Measurements from ENCODE around the gene CELF2. TPM values are rescaled to one million over a fixed set of nuclear protein-coding genes. Genes with fewer than 3 reads are reported as not detected.
"Not testable (repeated sequence)": the region's sequence is repeated elsewhere in the genome, so short reads cannot be mapped to it uniquely, and the experiment has no call there.

The CELF2 gene
- polyA plus RNA-seq (2013, experiment 1 of 2; ENCODE audit: insufficient read length): 7.8 TPM
- 8.4 TPM for polyA plus RNA-seq (2013, experiment 2 of 2; ENCODE audit: insufficient read length)

- DNase-seq: peak; percentile 12
Observed at GRCh38 chr10:11017570-11018431, at the start of gene CELF2. TSS of gene CELF2 (plus strand) at chr10:11017872. CDS start at chr10:11018090, 218 bp downstream.

- no peak for DNase-seq
Observed at GRCh38 chr10:10968257-10968588, 49.4 kb upstream of the CELF2 start.

DNA sequence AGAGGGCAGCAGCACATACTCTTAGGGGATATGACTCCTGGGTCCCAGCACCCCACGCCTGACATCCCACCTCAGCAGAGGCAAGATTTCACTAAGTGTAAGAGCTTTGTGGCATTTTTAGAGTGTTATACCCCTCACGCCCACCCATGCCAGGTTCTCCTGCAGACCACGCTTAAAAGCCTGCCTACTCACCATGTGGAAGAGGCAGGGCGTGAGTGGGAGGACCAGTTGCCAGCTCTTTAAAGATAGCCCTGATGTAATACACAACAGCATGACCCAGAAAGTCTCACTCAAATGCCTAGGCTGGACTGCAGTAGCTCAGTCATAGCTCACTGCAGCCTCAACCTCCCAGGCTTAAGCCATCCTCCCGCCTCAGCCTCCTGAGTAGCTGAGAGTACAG, 44.4 kb upstream of the CELF2 start:
- no peak for DNase-seq

DNA sequence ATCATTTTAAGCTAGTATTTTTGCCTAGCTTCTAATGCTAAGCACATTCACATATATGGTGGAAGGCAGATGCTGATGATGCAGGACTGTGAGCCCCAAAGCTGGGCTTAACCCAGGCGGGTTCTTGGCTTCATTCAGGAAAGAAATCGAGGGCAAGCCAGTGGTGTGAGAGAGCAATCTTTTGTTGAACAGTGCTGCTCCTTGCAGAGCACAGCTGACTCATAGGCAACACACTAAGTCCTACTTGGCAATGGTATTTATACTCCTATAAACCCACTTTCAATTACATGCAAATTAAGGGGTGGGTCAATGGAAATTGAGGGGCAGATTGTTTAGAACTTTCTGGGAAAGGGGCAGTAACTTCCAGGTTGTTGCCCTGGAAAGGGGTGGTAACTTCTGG, 42.0 kb upstream of the CELF2 start:
- no peak for DNase-seq

DNA sequence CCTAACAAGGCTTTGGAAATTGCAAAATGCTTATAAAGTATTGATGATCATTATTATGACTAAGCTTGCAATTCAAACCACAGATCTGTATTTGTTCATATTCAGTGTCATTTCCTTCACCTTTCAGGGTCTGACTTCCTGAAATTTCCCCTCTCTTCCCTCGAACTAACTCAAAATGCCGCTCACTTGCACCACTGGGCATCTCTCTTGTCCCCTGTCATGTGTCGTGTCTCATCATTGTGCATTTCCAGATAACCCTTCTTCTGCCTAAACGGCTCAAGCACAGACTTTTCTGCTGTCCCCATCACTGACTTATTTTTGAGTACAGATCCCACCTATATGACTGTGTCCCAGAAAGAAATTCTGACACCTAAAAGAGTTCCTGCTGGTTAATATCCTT, 41.0 kb upstream of the CELF2 start:
- DNase-seq: no peak

DNA sequence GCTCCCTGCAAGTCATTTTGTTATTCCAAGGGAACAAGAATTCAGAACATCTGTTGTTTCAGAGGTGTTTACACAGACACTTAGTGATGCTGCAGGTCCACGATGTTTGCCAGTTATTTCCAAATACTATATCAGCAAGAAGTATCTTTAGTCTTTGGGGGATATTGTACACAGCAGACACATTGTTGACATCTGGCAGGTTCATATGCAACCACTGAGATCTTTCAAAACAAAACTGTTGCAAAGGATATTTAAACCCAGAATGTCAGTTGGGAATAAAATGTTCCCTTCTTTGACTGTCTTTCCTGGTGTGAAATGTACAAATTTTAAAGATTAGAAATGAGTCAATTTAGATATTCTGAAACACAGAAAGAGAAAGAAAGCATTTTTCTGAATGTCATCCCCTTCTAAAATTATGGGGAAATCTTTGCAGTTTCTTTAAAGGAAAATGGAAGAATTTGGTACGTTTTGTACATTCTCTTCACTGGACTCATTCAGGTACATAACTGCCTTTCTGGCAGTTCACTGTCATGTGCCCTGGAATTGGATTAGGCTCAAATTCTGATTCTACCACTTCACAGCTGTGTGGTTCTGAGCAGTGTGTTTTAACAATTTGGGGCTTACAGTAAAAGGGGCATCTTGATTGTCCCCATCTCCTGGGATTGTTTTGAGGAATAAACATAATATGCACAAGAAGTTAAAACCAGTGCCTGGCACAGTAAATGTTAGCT, 40.3 kb upstream of the CELF2 start:
- DNase-seq: no peak

- DNase-seq: peak; percentile 72
Observed at GRCh38 chr10:10977978-10978377, 39.7 kb upstream of the CELF2 start.

DNA sequence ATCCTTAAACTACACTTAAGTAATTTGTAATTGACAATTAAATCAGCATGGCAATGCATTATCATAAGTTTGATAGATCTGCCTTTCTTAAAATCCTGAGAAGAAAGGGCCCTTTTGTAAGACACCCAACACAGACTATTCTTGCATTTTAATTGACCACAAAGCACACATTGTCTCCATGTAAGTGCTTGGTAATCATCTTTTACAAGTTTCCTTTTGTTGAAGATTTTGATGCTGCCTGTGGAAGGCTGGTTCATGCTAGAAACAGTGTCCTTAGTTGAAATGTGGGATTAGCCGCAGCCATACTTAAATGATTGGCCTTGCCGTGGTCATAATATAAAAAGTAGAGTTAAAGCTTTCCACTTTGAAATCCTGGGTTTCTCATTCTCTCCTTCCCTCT, 32.3 kb upstream of the CELF2 start:
- no peak for DNase-seq

GRCh38 chr10:10986606-10987005, 31.1 kb upstream of the CELF2 start:
- DNase-seq: no peak

DNA sequence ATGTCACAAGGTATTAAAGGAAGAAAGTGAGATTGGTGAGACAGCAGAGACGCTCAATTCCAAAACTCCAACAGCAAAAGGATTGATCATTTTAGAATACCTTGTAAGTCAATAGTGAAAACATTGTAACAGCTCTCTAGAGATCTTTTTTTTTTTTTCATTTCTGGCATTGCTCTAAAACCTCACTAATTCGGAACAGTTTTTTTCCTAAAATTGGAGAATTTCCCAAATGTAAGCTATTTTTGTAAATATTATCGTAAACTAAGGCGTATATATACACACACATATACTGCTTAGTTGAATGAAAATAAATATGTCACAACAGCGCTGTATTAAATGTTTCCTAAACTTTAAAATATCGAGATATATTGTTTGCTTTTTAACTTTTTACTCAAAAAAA, 30.6 kb upstream of the CELF2 start:
- DNase-seq: no peak

- no peak for DNase-seq
Observed at GRCh38 chr10:10989669-10990068, 28.0 kb upstream of the CELF2 start.

GRCh38 chr10:10991144-10991543, 26.5 kb upstream of the CELF2 start:
- no peak for DNase-seq

DNA sequence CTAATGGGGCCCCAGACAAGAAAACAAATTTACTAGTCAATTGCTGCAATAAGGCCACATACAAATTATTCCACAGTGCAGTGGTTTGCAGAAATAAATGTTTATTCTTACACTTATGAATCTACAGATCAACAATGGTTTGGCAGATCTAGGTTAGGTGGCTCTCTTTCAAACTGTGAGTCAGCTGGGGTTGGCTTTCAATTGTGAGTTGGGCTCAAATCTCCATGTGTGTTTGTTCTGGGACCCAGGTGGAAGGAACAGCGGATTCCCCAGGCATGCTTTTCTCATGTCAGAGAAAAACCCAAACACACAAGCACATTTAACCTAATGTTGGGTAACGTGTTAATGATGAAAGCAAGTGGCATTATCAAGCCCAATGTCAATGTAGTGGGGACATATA, 25.6 kb upstream of the CELF2 start:
- DNase-seq: no peak

DNA sequence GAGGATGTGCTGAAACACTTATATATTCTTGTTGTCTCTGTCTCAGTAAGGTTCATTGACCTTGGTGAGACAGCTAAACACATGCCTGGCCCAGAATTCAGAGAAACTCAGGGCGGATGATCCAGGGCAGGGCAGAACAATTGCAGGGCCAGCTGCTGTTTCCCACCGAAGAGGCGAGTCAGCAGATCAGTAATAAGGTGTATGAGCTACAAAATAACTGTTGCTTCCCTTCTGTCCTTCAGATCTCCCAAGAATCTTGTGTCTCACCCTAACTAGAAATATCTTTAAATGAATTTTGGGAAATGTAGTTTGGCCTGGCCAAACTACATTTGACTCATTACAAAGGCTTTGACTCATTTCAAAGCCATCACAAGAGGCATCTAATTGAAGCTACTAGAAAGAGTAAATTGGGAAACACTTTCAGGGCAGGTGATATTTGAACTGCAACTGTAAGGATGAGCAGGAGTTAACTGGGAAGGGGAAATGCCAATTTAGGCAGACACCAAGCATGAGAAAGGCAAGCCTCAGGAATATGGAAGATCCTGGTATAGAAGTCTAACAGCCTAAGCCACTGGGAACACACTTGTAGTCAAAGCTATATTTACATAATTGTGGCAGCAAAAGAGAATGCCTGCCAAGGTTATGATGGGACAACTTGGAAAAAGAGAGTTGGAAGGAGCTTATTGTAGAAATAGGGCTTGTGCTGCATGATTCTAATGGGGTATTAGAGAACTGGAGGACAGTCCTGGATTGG, 24.5 kb upstream of the CELF2 start:
- DNase-seq: no peak

DNA sequence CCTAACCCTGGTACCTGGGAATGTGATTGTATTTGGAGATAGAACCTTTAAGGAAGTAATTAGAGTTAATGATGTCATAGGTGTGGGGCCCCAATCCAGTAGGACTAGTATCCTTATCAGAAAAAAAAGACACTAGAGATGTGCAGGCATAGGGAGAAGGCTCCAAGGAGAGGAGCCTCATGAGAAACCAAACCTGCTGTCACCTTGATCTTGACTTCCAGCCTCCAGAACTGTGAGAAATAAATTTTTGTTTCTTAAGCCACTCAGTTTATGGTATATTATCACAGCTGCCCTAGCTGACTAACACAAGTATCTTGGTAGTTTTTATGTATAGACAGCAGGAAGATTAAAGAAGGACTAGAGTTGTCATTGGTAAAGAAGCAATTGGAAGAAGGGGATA, 23.9 kb upstream of the CELF2 start:
- DNase-seq: no peak

GRCh38 chr10:10994360-10994759, 23.3 kb upstream of the CELF2 start:
- no peak for DNase-seq

GRCh38 chr10:10995120-10995519, 22.6 kb upstream of the CELF2 start:
- DNase-seq: no peak

- no peak for DNase-seq
Observed at GRCh38 chr10:10996966-10997620, 20.6 kb upstream of the CELF2 start.

DNA sequence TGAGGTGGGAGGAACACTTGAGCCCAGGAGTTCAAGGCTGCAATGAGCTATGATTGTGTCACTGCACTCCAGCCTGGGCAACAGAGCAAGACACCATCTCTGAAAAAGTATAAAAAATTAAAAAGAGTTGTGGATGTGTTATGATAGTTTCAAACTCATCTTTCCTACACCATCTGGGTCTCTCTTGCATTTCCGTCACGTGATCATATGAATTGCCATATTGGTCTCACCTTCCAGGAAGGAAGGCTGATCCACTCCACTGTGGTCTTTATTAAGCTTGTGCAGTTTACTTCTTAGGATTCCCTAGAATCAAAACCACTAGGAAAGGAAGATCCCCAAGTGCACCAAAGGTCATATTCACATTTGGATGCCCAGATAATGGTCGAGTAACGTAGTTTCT, 18.2 kb upstream of the CELF2 start:
- not testable (repeated sequence) for DNase-seq

GRCh38 chr10:11002485-11002884, 15.2 kb upstream of the CELF2 start:
- no peak for DNase-seq

DNA sequence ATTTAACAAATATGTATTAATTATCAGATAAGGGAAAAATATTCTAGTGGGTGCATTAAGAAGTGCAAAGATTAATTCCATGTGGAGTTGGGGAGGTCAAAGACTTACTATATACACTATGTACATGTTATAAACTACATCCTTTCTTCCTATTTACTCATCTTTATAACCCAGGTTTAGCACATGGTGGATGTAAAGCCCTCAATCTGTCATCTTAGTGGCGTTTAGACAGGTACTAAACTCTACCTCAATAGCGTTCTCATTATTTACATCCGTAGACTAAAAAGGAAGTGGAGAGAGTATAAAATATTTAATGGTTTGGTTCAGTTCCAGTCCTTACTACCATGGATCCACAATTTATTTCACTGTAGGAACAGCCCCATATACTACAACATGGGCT, 14.8 kb upstream of the CELF2 start:
- no peak for DNase-seq

GRCh38 chr10:11003679-11004078, 14.0 kb upstream of the CELF2 start:
- DNase-seq: peak; percentile 33

Data from fibroblast of skin of abdomen (primary cell).